Spleen (tissue), 7 donors: ENCODE results near the gene GNG13.

Source experiments
- POLR2A ChIP-seq, 3 donors: fragments of 450-650 bp; IDR thresholded peaks; one replicate each; pipeline ENCODE4 v1.5.1; 2017; ENCODE audit warnings: antibody characterized with exemption in 3 of 3, mild to moderate bottlenecking in 1 of 3
- POLR2AphosphoS5 ChIP-seq, 3 donors: sonication (generic); formaldehyde crosslinking; IDR thresholded peaks; one replicate each; pipeline ENCODE4 v1.5.1; 2017; ENCODE audit warnings: antibody characterized with exemption in 3 of 3
- TF ChIP-seq, protein P1 (sequence below), 11 experiments: fragments of 200-600 bp in 7 of 11; fragments of 450-650 bp in 4 of 11; sonication (generic) in 4 of 11; IDR thresholded peaks in 8 of 11; conservative IDR thresholded peaks in 3 of 11; 1 replicate in 7 of 11; 2 replicates in 4 of 11; pipeline versions ENCODE4 v1.4.0 to v1.8.0; 2016 to 2021; ENCODE audit warnings: antibody characterized with exemption in 11 of 11, inconsistent platforms in 4 of 11, mild to moderate bottlenecking in 1 of 11
- donor health status: DM: no; HTN: no; CAD: no; lungs with moderate emphysema.
- donor health status: DM: no; HTN: no; CAD: no.
- donor health status: DM: no; HTN: no; CAD: no.

GRCh38 chr16:845351-845745, 44.8 kb upstream of the GNG13 start:
- TF ChIP-seq, protein P1, sequence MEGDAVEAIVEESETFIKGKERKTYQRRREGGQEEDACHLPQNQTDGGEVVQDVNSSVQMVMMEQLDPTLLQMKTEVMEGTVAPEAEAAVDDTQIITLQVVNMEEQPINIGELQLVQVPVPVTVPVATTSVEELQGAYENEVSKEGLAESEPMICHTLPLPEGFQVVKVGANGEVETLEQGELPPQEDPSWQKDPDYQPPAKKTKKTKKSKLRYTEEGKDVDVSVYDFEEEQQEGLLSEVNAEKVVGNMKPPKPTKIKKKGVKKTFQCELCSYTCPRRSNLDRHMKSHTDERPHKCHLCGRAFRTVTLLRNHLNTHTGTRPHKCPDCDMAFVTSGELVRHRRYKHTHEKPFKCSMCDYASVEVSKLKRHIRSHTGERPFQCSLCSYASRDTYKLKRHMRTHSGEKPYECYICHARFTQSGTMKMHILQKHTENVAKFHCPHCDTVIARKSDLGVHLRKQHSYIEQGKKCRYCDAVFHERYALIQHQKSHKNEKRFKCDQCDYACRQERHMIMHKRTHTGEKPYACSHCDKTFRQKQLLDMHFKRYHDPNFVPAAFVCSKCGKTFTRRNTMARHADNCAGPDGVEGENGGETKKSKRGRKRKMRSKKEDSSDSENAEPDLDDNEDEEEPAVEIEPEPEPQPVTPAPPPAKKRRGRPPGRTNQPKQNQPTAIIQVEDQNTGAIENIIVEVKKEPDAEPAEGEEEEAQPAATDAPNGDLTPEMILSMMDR (IDR thresholded peaks at IDR 0.05 in 8 of 11, conservative IDR thresholded peaks at IDR 0.05 in 3 of 11): no peak
- TF ChIP-seq POLR2A (IDR thresholded peaks at IDR 0.05): no peak
- peak; percentile 60 to 77 (median 62) for TF ChIP-seq POLR2AphosphoS5 (IDR thresholded peaks at IDR 0.05)
